SH-SY5Y (cell line): Measurements from ENCODE around the gene WDR5.

ENCODE experiments used
- GATA2 ChIP-seq: IDR thresholded peaks from 2 replicates; pipeline ENCODE4 v1.6.1; 2011; ENCODE audit warnings: mild to moderate bottlenecking, low read depth, low read length
- GATA3 ChIP-seq: IDR thresholded peaks from 2 replicates; pipeline ENCODE4 v1.6.1; 2011; ENCODE audit warnings: low read depth, mild to moderate bottlenecking, low read length, moderate library complexity

DNA sequence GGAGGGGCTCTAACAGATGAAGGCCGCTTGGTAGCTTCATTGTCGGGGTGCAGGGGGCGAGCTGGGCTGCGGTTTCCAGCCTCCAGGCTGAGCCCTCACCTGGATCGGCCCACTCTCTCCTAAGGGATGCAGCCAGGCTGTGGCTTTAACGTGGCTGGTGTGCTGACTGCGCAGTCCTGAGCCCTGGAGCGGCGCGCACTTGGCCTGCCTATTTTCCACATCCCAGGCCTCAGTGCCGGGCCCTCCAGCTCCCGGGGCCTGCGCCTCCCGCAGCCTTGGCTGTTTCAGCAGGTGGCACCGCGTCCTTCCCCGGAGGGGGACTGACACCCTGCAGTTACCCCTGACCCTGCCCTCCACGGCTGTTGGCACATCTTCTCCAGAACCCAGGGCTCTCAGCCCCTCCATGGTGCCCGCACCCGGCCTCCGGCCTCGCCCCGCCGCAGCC is 27.1 kb downstream of the WDR5 start:
- no peak for TF ChIP-seq GATA2
- TF ChIP-seq GATA3, result no peak
